HG03196 (cell line): ENCODE results near the gene NPR2.

Experiments
- ATAC-seq: cut with Tn5 transposase; IDR thresholded peaks from one replicate; pipeline ENCODE4 v1.9.1; 2021; ENCODE audit not compliant: unreplicated experiment

The NPR2 gene

GRCh38 chr9:35798658-35799374, 7.4 kb downstream of the NPR2 start:
- no peak for ATAC-seq

GRCh38 chr9:35800530-35800929, 9.1 kb downstream of the NPR2 start:
- no peak for ATAC-seq

GRCh38 chr9:35801328-35802128, 10.1 kb downstream of the NPR2 start:
- ATAC-seq, result no peak

GRCh38 chr9:35806101-35806500, 14.7 kb downstream of the NPR2 start:
- no peak for ATAC-seq

- ATAC-seq, result no peak
These were observed 17.0 kb downstream of the NPR2 start for GRCh38 chr9:35808433-35808832.

GRCh38 chr9:35810122-35810521, 18.7 kb downstream of the NPR2 start:
- ATAC-seq, result no peak

GRCh38 chr9:35811381-35812024, 20.1 kb downstream of the NPR2 start:
- no peak for ATAC-seq

- peak; percentile 50 for ATAC-seq
These were observed 20.7 kb downstream of the NPR2 start, which contains the start of gene SPAG8 for GRCh38 chr9:35812025-35812602. TSS of gene SPAG8 (minus strand) at chr9:35812262. CDS start at chr9:35812147, 115 bp downstream.

- no peak for ATAC-seq
These were observed 22.2 kb downstream of the NPR2 start for GRCh38 chr9:35813434-35814105.

- ATAC-seq, result peak; percentile 23
These were observed 22.9 kb downstream of the NPR2 start for GRCh38 chr9:35814106-35814840.

- peak; percentile 74 for ATAC-seq
These were observed 23.6 kb downstream of the NPR2 start, which contains the start of gene HINT2 for GRCh38 chr9:35814841-35815543. TSS of gene HINT2 (minus strand) at chr9:35815042. CDS start at chr9:35814979, 63 bp downstream.

GRCh38 chr9:35816708-35817107, 25.3 kb downstream of the NPR2 start:
- ATAC-seq, result no peak

GRCh38 chr9:35818341-35818740, 26.9 kb downstream of the NPR2 start:
- ATAC-seq, result no peak

- no peak for ATAC-seq
These were observed 28.7 kb downstream of the NPR2 start for GRCh38 chr9:35820076-35820475.

GRCh38 chr9:35822926-35823325, 31.5 kb downstream of the NPR2 start:
- ATAC-seq, result no peak

GRCh38 chr9:35826071-35826701, 34.8 kb downstream of the NPR2 start:
- ATAC-seq, result peak; percentile 44

GRCh38 chr9:35827486-35827885, 36.1 kb downstream of the NPR2 start:
- no peak for ATAC-seq

- no peak for ATAC-seq
These were observed 37.3 kb downstream of the NPR2 start, which contains the start of gene FAM221B for GRCh38 chr9:35828716-35829083. TSS of gene FAM221B (minus strand) at chr9:35828732. CDS start at chr9:35826161, 2,571 bp downstream.
